GM21528 (cell line): Measurements from ENCODE around the gene ARHGAP35.
"Not testable (repeated sequence)": the region's sequence is repeated elsewhere in the genome, so short reads cannot be mapped to it uniquely, and the experiment has no call there.

Source experiments
- ATAC-seq: cut with Tn5 transposase; IDR thresholded peaks from one replicate; pipeline ENCODE4 v1.9.1; 2021; ENCODE audit warnings: mild to moderate bottlenecking, moderate library complexity; ENCODE audit not compliant: unreplicated experiment, low FRiP score

Gene ARHGAP35

DNA sequence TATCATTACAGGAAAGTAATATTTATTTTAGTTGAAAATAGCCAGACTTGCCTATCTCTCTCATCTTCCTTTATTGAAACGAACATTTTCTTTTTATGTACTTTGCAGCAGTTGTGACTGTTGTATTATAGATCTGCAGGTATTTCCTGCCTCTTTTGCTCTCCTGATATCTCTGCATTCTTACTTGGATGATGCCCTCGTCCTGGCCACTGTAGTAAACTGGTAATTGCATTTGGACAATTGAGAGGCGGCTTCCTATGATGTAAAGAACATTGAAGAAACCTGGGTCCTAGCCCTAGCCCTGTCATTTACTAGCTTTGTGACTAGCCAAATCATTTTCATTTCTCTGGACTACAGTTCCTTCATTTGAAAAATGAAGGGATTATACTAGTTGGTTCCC, 6.4 kb downstream of the ARHGAP35 start:
- ATAC-seq, result no peak

DNA sequence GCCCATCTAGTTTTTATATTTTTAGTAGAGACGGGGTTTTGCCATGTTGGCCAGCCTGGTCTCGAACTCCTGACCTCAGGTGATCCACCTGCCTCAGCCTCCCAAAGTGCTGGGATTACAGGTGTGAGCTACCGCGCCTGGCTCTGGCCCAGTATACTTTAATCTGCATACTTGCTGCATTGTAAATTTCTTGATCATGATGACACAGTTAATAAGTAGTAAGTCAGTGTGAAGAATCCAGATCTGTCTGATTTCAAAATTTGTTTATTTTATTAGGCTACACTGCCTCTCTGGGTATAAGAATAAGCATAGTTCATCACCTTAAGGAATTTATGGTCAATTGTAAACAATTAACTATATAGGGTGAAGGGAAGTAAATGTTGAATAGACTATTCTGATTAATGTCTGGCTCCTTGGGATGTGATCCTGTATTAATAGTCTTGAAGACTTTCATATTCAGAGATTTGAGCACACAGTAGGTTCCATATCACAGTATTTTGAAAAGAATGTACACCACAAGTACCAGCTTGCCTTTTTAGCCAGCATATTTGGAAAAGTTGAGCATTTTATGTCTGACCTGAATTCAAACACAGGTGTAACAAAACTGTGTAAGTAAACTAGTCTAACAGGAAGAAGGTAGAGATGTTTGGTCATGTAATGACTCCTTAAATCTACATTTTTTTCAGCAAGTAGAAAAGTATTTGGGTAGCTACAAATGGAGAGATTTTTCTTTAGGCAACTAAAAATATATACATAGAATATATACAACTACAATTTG, 7.4 kb downstream of the ARHGAP35 start:
- no peak for ATAC-seq

DNA sequence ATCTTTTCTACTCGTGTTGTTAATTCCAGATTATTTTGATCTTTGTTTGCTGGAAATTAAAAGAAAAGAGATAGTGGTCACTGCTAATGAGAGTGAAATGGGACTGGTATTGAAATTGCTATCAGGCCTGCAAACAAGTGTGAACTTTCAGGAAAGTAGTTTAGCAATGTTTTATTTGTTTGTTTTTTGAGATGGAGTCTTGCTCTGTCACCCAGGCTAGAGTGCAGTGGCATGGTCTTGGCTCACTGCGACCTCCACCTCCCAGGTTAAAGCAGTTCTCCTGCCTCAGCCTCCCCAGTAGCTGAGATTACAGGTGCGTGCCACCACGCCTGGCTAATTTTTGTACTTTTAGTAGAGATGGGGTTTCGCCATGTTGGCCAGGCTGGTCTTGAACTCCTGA, 10.4 kb downstream of the ARHGAP35 start:
- not testable (repeated sequence) for ATAC-seq

- no peak for ATAC-seq
Measured at GRCh38 chr19:46872967-46873366, 12.2 kb downstream of the ARHGAP35 start.

GRCh38 chr19:46875234-46875633, 14.4 kb downstream of the ARHGAP35 start:
- no peak for ATAC-seq

GRCh38 chr19:46875657-46876056, 14.9 kb downstream of the ARHGAP35 start:
- ATAC-seq, result no peak

- no peak for ATAC-seq
Measured at GRCh38 chr19:46878613-46879375, 18.0 kb downstream of the ARHGAP35 start.

DNA sequence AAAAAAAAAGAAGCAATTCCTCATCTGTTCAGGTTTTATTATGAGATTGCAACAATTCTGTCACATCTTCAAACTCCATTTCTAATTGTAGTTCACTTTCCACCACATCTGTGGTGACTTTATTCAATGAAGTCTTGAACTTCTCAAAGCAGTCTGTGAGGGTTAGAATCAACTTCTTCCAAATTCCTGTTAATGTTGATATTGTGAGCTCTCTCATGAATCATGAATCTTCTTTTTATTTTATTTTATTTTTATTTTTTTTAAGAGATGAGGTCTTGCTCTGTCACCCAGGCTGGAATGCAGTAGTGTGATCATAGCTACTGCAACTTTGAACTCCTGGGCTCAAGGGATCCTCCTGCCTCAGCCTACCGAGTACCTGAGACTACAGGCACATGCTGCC, 19.6 kb downstream of the ARHGAP35 start:
- no peak for ATAC-seq

- ATAC-seq, result no peak
Measured at GRCh38 chr19:46881092-46881491, 20.3 kb downstream of the ARHGAP35 start.

DNA sequence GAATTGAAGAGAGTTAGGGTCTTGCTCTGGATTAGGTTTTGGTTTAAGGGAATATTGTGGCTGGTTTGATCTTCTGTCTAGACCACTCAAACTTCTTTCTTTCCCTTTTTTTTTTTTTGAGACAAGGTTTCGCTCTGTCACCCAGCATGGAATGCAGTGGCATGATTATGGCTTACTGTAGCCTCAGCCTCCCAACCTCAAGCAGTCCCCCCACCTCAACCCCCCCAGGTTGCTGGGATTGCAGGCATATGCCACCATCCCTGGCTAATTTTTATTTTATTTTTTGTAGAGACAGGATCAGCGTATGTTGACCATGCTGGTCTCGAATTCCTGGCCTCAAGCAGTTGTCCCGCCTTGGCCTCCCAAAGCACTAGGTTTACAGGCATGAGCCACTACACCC, 21.2 kb downstream of the ARHGAP35 start:
- no peak for ATAC-seq

DNA sequence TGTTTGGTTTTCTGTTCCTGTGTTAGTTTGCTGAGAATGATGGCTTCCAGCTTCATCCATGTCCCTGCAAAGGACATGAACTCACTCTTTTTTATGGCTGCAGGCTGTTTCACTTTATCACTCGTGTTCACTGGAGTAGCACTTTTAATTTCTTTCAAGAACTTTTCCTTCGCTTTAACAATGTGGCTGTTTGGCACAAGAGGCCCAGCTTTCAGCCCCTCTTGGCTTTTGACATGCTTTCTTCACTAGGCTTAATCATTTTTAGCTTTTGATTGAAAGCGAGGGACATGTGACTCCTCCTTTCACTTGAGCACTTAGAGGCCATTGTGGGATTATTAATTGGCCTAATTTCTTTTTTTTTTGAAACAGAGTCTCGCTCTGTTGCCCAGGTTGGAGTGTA, 22.0 kb downstream of the ARHGAP35 start:
- not testable (repeated sequence) for ATAC-seq

DNA sequence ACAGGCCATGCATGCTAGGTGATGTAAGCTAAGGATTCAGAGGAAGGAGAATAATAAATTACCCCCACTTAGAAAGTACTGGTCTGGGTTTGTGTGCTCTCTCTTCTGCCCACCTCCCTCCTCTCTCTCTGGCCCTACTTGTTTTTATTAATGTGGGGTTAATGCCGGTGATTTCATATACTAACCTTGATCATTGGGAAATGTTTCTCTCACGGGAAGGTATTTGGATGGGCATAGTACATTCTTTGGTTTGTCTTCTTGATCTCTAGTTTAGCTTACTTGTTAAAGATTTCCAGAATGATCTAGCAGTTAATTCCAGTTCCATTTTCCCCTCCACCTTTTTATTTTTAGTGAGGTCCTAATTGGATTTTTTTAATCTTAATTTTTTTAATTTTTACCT, 24.6 kb downstream of the ARHGAP35 start:
- no peak for ATAC-seq

DNA sequence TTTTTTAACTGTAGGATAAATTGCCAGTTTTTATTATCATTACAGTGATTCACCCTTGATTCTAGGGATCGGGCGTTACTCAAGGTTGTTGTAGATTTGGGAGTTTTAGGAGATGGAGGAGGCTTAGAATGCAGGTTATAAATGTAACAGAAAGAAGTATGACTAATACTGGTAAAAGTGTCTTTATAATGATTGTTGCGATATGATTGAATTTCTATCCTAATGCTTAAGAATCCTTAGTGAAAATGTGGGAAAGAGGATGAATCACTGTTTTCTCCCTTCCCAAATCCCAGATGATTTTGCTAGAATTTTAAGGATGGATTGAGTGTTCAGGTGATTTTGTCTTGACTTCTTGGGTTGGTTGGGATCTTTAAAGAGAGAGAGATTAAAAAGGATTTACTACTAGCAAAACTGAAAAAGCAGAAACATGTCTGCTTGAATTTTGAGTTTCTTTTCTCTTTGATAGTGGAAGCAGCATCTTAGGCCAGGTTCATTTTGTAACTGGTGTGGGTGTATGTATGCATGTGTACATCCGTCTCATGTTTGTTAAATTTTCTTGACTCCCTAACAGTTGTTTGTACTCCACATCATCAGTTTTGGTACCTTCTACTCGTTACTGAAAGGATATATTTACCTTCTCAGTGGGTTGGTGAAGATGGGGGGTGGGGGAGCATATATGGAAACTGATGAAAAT, 25.9 kb downstream of the ARHGAP35 start:
- ATAC-seq, result no peak

DNA sequence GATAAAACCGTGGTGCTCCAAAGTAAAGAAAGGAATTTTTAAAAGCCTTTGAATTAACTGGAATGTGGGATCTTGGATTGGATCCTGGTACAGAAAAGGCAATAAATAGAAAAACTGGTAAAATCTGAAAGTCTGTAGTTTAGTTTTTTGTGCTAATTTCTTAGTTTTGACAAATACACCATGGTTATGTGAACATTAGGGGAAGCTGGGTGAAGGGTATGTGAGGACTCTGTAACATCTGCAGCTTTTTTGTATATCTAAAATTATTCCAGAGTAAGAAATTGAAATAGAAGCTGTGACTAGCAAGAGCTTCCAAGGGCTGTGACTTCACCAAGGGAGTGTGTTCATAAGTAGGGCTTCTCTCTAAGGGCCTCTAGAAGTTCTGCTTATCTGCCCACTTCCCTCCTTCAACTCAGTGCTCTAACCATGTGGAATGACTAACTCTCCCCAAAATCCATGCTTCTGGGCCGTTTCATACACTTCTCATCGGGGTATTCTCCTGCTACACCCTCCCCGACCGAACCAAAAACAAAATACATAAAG, 26.5 kb downstream of the ARHGAP35 start:
- ATAC-seq, result no peak

DNA sequence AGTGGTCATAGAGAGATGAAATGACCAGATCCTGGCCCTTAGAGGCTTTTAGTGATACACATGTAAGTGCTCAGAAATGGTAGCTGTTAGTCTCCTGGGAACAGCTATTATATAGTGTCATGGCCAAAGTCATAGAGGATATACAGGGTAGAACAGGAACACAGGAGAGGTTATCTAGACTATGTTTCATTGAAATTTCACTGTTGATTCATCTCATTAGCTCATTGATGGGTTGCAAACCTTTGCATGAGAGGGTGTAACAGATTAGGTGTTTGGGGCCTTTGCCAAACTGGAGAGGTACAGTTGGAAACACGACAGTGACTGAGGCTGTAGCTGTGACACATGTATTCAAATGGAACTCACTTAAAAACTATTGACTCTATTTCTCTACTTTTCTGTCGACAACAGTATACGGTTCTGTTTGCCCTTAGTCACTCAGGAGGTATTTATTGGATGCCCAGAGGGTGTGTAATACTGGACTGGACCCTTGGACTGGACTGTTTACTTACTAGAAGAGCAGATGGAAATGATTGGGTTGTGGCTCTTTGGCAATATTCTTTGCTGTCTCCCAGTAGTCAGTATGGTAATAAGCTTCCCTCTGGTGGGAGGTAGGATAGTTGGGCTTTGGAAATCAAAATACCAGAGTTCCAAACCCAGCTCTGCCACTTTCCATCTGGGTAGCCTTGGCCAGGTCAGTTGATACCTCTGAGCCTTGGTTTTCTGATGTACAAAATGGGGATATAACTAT, 29.8 kb downstream of the ARHGAP35 start:
- ATAC-seq, result no peak

GRCh38 chr19:46892252-46893179, 31.7 kb downstream of the ARHGAP35 start:
- ATAC-seq, result no peak

DNA sequence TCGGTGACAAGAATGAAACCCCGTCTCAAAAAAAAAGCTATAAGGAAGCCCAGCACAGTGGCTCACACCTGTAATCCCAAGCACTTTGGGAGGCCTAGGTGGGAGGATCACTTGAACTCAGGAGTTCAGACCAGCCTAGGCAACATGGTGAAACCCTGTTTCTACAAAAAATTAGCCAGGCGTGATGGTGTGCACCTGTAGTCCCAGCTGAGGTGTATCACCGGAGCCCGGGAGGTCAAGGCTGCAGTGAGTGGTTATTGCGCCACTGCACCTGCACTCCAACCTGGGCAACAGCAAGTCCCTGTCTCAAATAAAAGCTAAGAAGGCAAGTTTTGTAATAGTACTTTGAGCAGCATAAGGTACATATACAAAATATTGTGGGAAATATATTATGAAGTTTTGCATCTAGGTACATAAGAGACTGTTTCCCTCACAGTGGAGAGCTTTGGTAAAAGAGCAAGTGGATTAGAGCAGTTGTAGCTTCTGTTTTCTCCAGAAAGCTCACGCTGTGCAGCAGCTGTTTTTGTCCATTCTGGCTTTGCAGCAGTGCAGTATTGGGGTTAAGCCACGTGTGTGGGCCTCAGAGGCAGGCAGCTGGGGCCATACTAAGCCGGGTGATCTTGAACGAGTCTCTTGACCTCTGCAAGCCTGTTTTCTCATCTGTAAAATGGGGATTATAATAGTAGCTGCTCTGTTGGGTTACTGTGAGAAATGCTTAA, 35.4 kb downstream of the ARHGAP35 start:
- ATAC-seq, result no peak

DNA sequence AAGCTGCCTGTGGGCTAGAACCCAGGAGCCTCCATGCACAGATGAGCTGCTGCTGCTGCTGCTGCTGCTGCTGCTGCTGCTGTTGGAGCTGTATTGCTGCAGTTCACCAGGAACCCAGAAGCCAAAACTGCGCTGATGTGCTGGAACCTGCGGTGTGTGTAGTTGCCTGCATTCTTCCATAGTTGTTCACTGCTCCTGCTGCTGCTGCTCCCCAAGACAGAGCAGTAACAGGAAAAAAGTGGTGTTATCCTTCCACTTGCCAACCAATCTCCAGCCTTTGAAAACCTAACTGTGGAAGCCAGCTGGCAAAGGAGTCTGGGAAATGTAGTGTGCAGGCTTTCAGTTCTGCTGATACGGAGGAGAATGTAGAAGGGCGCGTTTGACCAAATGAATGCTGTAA, 37.9 kb downstream of the ARHGAP35 start:
- ATAC-seq, result no peak

DNA sequence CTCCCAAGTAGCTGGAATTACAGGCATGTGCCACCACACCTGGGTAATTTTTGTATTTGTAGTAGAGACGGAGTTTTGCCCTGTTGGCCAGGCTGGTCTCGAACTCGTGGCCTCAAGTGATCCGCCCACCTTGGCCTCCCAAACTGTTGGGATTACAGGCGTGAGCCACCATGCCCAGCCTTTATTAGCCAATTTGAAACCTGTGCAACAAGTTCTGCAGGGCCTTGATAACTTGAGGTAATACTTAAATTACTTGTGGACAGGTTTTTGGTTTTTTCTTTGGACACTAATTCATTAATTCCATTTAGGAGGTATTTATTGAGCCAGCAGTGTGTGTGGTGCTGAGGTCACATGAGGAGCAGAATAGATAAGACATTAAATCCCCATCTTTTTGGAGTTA, 39.5 kb downstream of the ARHGAP35 start:
- ATAC-seq, result no peak
